HepG2 (cell line): Measurements from ENCODE around the gene SPA17.

Experiments used
- CTCF ChIP-seq: sonication (generic); formaldehyde crosslinking; IDR thresholded peaks from 2 replicates; pipeline ENCODE4 v1.5.0; 2020; ENCODE audit warnings: mild to moderate bottlenecking, missing genetic modification reagents, moderate library complexity
- MXD4 ChIP-seq: IDR thresholded peaks from 2 replicates; pipeline ENCODE4 v1.6.1; 2016; ENCODE audit warnings: mild to moderate bottlenecking, missing biosample characterization, missing genetic modification reagents
- SOX13 ChIP-seq, 3 experiments: fragments of 450-650 bp in 1 of 3; sonication (generic) in 1 of 3; formaldehyde crosslinking in 1 of 3; IDR thresholded peaks in 2 of 3; conservative IDR thresholded peaks in 1 of 3; 2 replicates each; pipeline versions ENCODE4 v1.5.0 to v1.6.1; 2016 to 2020; ENCODE audit warnings: antibody characterized with exemption in 1 of 3, mild to moderate bottlenecking in 1 of 3, missing compliant biosample characterization in 1 of 3, missing genetic modification reagents in 1 of 3, moderate library complexity in 1 of 3
- ZNF274 ChIP-seq: sonication (generic); formaldehyde crosslinking; IDR thresholded peaks from 2 replicates; pipeline ENCODE4 v1.5.1; 2020; ENCODE audit warnings: mild to moderate bottlenecking, missing genetic modification reagents
- ZNF501 ChIP-seq: sonication (generic); formaldehyde crosslinking; IDR thresholded peaks from 2 replicates; pipeline ENCODE4 v1.5.1; 2020; ENCODE audit warnings: mild to moderate bottlenecking, moderate library complexity, missing genetic modification reagents
- ZNF773 ChIP-seq: sonication (generic); formaldehyde crosslinking; IDR thresholded peaks from 2 replicates; pipeline ENCODE4 v1.4.0; 2020; ENCODE audit warnings: missing genetic modification reagents, borderline replicate concordance
- TF ChIP-seq, protein P1 (sequence below): sonication (generic); formaldehyde crosslinking; IDR thresholded peaks from 2 replicates; pipeline ENCODE4 v1.8.0; 2022; ENCODE audit warnings: mild to moderate bottlenecking, missing genetic modification reagents, borderline replicate concordance

DNA sequence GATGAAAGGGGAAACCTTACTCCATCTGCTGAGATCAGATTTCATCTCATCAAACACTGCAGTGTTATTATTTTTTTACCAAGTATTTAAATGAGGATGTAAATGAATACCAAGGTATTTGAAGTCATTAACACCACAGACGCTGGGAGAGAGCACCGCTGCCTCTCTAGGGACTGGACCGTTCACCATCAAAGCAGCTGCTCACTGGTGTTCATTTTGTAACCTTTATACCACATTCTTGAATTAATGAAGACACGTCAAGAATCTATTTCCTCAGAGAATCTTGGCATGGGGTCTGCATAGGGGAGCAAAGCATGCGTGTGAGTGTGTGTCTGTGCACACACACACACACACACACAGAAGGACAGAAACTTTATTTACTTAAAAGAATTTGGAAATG lies 15.8 kb upstream of the SPA17 start:
- TF ChIP-seq ZNF773 (CRISPR knock-in tag) (no peak), ZNF274 (CRISPR knock-in tag) (no peak), SOX13 (IDR thresholded peaks at IDR 0.05) (no peak), SOX13 (CRISPR knock-in tag; conservative IDR thresholded peaks at IDR 0.05 in 1 of 2, IDR thresholded peaks at IDR 0.05 in 1 of 2) (no peak), ZNF501 (CRISPR knock-in tag) (no peak), MXD4 (CRISPR knock-in tag) (no peak), CTCF (CRISPR knock-in tag) (no peak)
- TF ChIP-seq, protein P1, sequence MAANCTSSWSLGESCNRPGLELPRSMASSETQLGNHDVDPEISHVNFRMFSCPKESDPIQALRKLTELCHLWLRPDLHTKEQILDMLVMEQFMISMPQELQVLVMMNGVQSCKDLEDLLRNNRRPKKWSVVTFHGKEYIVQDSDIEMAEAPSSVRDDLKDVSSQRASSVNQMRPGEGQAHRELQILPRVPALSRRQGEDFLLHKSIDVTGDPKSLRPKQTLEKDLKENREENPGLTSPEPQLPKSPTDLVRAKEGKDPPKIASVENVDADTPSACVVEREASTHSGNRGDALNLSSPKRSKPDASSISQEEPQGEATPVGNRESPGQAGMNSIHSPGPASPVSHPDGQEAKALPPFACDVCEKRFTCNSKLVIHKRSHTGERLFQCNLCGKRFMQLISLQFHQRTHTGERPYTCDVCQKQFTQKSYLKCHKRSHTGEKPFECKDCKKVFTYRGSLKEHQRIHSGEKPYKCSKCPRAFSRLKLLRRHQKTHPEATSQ (CRISPR knock-in tag), result no peak
